SK-N-MC (cell line): Measurements from ENCODE around the gene GALNT18.

Experiments
- FOXP2 ChIP-seq: optimal IDR thresholded peaks from 2 replicates; pipeline ENCODE3; 2011; ENCODE audit warnings: mild to moderate bottlenecking, moderate library complexity; ENCODE audit not compliant: insufficient read depth; ENCODE audit errors: extremely low read length, control extremely low read depth
- POLR2AphosphoS5 ChIP-seq: IDR thresholded peaks from 2 replicates; pipeline ENCODE4 v1.6.1; 2012; ENCODE audit warnings: mild to moderate bottlenecking, low read depth, low read length, borderline replicate concordance

DNA sequence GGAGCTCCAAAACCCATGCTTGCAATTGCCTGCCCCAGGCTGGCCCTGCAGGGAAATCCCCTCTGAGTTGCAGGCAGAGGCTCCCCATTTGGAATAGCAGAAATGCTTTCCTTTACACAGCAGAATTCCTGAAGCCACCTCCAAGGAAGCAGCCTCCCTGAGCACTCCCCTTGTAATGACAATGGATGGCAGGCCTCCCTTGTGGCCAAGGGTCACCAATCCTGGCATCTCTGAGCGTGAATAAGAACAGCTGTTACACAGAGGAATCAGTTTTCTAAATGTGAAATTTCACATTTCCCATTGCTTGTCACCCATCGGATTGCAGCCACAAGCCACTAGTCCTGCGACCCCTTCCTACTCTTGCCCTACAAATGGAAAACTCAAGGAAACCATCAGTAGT lies 107.6 kb downstream of the GALNT18 start:
- TF ChIP-seq POLR2AphosphoS5 (no peak), FOXP2 (no peak)
